Heart left ventricle (tissue), 13 donors: ENCODE measurements around the gene SUGCT.

ENCODE experiments used
- CTCF ChIP-seq, 12 donors: fragments of 200-600 bp; sonication (generic) in 4 of 12; IDR thresholded peaks; one replicate each; pipeline versions ENCODE4 v1.5.0 to v1.8.0; 2018 to 2022; ENCODE audit warnings: antibody characterized with exemption in 12 of 12, mild to moderate bottlenecking in 5 of 12
- POLR2A ChIP-seq, 2 donors: fragments of 450-650 bp; IDR thresholded peaks; one replicate each; pipeline ENCODE4 v1.6.1; 2017; ENCODE audit warnings: antibody characterized with exemption in 2 of 2, mild to moderate bottlenecking in 2 of 2, moderate library complexity in 2 of 2
- donor health status: ischemic (EF 13 %, LVEDD 7.1; RV severe dilation, severe dysfunction).
- donor health status: DM: no; HTN: yes; CAD: no.
- donor health status: DM: no; HTN: no; CAD: no.
- donor health status: ischemic (EF 25% LVEDD 6.9; RV normal size, moderate dysfunction).
- donor health status: ischemic (EF 25% LVEDD 5.7; RV mildly dilated, moderate dysfunction).
- donor health status: ischemic (EF 35%, LVEDD 5.7; RV mildly dilated, moderate dysfunction).
- donor health status: nonischemic (EF 11% LVEDD 7.7; RV severe dilation, severe dysfunction).
- donor health status: DM: yes; HTN: yes; CAD: no.
- donor health status: PGD.
- donor health status: ischemic (EF 29% LVEDD 5.4; RV normal size, mild dysfunction).
- donor health status: nonischemic (EF 23%, LVEDD 6.1; RV moderate dilation, normal function).

- TF ChIP-seq CTCF (IDR thresholded peaks at IDR 0.05), result no peak
- TF ChIP-seq POLR2A (IDR thresholded peaks at IDR 0.05), result no peak
These were observed 625.6 kb downstream of the SUGCT start for GRCh38 chr7:40760293-40760964.
